ENCODE data around the gene CYB5R2.

- TF ChIP-seq CTCF (IDR thresholded peaks at IDR 0.05) (no peak), ZFX (IDR thresholded peaks at IDR 0.05; ENCODE audit: borderline replicate concordance) (no peak)
These were observed 44.6 kb downstream of the CYB5R2 start for GRCh38 chr11:7628660-7629059.
